IPS-NIHi7 (cell line): Measurements from ENCODE around the gene SREK1.

Experiments used
- DNase-seq: peaks from one replicate; pipeline ENCODE4 v3.0.0; 2012; ENCODE audit warnings: mixed read lengths; ENCODE audit errors: extremely low spot score

SREK1 gene

DNA sequence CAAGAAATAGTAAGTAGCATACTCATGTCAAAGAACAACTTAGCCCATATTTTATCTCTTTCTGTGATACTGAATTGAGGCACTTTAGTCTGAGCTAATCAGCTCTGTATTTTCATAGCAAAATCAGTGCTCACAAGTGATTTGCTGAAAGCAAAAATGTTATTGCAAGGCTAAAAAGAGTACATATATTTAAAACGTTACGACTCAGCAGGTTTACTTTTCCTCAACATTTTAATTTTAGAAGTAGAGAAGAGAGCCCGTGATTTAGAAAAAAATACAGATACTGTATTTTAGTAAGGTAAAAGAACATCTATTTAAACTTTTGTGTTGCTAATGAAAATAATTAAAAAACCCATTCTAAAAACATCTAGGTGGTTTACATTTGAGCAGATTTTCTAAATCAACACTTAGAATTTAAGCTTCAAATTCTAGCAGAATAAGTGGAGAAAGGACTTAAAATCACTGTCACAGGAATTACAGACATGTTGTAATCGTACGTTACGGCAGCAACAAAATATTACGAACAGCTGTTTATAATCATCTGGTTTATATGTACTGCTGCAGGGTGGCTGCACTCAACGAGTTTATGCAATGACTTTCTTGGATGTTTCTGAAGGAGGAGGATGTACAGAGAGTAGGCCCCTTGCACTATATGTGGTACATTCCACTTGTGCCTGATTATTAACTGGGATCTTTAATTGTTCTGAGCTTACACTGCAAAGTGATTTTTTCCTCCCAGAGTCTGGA, 20.1 kb downstream of the SREK1 start:
- no peak for DNase-seq

DNA sequence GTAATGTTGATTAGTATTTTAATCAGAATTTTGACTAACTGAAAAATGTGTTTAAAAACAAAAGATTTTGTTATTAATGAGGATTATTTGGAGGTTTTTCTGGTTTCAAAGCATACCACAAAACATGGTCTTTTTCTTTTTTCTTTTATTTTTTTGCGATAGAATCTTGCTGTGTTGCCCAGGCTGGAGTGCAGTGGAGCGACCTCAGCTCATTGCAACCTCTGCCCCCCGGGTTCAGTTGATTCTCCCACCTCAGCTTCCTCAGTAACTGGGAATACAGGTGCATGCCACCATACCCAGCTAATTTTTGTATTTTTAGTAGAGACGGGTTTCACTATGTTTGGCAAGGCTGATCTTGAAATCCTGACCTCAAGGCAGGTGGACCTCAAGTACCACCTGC, 24.1 kb downstream of the SREK1 start:
- DNase-seq: no peak

DNA sequence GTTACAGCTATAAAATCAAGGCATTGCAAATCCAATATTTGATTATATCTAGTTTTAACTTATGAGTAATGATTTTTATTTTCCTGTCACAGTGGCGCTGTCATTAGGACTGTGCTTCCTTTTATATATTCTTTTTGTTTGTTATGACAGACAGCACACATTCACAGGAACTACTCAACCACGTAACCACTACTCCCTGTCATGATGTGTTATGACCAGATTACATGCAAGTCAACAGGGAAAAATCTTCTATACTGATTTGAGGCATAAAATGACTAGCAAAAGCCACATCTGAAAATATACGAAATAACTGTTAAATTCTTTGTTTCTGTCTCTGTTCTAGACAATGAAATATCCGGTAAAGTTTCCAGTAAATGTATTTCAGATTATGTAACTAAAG, 25.4 kb downstream of the SREK1 start:
- DNase-seq: no peak

DNA sequence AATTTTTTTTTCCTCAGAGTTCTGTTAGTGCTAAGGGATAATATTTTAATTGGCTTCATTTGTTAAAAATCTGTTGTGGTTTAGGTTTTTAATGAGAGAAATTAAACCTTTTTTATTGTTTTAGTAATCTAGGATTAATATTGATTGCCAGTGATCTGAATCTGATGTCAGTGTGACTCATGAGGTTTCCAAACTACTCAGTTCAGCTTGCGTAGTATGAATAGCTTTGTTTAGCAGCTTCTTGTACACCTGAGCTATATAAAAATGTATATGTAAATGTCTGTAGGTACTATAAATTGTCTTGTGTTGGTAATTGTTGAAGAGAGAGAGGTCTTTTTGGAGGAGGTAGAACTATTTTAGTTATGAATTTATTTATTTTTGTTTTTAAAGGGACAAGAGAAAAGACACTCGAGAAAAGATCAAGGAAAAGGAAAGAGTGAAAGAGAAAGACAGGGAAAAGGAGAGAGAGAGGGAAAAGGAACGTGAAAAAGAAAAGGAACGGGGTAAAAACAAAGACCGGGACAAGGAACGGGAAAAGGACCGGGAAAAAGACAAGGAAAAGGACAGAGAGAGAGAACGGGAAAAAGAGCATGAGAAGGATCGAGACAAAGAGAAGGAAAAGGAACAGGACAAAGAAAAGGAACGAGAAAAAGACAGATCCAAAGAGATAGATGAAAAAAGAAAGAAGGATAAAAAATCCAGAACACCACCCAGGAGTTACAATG, 26.3 kb downstream of the SREK1 start:
- DNase-seq: no peak

DNA sequence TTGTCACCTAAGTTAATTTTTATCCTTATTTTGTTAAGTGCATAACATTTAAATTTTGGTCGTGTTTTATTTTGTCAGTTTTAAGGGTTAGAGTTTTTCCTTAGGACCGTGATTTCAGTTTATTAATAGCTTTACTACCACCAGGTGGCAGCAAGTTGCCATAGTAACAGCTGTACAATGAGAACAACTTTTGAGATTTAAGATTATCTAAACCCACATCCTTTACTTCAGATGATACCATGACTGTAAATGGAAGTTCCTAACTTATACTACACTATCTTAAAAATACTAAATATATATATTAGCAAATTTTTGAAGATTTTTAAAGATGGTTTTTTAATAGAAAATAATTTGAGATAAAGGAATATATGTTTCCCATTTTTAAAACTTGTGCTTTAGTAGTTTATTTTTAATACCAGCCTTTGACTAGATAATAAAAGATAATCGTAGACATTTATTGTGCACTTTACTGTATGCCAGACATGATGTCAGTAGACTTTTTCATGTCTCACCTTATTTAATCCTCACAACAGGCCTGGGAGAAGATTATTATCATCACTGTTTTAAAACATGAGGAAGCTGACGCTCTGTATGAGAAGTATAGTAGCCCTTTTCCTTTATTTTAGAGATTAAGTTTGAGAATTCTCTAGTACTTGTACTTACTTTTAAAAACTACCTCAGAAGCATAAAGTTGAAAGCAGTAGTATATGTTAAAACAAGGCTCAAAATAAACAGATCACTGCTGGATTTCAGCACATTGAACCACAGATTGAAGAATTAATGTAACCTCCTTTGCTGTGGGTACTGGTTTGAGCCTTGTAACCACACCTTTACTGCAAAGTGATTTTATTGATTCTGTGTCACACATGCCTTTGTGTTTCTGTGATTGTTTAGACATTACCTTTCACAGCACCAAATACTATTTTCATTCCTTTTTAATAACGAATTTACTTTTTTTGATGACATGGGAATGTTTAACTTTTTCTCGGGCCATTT, 27.5 kb downstream of the SREK1 start:
- DNase-seq: peak; percentile 21

DNA sequence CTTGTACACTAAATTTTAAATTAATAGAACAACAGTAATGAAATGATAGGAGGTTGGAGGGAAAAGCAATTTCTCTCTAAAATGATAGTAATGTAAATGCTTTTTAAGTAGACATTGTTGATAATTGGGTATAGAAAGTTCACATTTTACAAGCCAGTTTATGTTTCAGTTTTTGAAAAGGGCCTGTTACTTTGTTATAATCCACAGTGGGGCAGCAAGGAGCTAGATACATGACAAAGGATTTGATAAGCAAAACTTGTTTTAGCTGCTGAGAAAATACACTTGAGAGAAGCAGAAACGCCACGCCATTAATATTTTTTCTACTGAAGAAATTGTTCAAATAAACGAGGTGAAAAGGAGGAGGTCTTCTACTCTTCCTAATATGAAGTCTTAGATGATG, 30.2 kb downstream of the SREK1 start:
- DNase-seq: no peak

DNA sequence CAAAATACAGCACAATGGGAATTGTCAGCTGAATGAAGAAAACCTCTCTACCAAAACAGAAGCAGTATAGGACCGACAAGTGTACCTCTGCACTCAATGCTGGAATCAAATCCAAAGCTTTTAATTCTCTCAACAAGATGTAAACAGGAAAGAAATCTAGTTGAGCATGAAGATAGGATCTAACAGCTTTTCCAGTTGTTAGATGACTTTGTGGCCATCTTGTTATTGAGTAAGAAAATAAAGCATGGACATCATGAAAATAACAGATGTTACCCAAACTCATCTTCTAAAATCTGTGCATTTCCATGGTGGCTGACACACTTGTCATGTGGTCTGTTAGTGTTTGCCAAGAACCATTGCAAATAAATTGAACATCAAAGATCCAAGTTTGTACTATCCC, 34.7 kb downstream of the SREK1 start:
- no peak for DNase-seq

DNA sequence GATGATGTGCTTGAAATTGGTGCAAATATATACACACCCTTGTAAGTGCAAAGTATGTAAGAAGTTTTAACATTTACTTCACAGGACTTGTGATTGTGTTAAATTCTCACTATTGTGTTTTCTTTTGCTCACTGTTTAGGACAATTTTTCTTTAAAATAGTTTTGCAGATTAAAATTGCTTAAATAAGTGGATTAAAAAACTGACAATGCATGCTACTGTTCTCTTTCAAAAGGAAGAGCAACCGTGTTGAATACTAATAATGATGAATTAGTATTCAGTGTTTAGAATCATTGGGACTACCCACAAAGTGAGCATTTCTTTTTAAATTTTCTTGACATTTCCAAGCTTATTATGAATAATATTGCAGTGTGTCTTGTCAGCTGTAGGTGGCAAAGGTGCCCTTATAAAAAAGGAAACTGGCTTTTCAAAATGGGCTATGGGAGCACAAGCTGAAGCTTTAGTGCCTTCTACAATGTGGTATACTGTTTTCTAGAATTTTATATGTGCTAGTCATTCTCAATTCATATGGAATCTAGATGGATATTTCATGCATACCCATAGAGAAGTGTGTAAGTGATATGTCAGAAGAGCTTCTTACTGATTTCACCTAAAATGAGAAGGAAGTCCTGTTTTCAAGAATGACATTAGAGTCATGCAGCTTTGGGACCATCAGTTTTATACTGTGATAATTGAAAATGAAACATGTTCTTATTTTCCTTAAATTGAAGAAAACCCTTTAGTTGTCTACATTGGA, 35.4 kb downstream of the SREK1 start:
- no peak for DNase-seq

DNA sequence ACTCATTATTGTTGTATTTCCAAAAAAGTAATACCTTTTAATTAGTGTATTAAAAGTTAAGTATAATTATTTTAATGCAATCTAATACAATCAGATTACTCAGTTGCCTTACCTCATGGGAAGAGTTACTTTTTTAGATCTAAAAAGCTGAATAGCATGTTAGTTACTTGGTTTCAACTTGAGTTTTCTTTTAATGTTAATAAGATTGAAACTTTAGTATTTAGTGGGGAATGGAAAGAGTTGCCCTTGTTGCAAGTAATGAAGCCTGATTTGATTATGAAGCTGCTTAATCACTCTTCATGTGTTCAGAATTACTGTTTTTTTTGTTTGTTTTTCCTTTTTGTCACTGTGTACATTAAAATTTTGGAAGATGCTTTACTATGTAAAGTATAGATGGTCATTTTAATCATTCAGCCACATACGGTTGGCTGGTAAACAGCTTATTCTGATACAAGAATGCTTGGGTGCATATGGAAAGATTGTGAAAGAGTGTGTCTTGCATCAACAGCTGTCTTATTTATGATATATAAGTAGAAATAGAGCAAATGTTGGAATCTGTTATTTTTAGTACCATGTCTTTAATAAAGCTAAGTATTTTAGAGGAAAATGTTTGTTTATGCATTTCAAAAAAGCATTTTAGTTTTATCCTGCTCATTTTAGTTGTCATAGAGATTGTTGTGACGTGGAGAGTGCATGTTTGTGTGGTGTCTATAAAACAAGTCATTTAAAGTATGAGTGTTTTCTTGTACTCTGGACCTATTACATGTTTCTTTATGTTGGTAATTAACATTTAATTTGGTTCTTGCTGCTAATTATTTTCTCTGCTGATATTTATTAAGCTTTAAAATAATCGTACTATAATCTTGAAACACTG, 36.4 kb downstream of the SREK1 start:
- DNase-seq: no peak

DNA sequence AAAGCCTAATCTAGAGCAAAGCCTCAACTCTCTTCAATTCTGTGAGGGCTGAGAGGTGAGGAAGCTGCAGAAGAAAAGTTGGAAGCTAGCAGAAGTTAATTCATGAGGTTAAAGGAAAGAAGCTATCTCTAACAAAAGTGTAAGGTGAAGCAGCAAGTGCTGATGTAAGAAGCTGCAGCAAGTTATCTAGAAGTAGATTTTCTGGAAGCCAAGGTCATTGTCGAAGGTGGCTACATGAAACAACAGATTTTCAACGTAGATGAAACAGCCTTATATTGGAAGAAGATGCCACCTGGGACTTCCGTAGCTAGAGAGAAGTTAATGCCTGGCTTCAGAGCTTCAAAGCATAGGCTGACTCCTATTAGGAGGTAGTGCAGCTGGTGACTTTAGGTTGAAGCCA, 42.0 kb downstream of the SREK1 start:
- no peak for DNase-seq

DNA sequence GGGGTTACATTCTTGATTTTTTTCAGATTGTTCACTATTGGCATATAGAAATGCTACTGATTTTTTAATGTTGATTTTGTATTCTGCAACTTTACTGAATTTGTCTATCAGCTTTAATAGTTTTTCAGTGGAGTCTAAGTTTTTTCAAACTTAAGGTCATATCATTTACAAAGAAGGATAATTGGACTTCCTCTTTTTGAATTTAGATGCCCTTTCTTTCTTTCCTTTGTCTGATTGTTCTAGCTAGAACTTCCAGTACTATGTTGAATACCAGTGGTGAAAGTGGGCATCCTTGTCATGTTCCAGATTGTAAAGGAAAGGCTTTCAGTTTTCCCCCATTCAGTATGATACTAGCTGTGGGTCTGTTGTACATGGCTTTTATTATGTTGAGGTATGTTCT, 49.3 kb downstream of the SREK1 start:
- no peak for DNase-seq

DNA sequence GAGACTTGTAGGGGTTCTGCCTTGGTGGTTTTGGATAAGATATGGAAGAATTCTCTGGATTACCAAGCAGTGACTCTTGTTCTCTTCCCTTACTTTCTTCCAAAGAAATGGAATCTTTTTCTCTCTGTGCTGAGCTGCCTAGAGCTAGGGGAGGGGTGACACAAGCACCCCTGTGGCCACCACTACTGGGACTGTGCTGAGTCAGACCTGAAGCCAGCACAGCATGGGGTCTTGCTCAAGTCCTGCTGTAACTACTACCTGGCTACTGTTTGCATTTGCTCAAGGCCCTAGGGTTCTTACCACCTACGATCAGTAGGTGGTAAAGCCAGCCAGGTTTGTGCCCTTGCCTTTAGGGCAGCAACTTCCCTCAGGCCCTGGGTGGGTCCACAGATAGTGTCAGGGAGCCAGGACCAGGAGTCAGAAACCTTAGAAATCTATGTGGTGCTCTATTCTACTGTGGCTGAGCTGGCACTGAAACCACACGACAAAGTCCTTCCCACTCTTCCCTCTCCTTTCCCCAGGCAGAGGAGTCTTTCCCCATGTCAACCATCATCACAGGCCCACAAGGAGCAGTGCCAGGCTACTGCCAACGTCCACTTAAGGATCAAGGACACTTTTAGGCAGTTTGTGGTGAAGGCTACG, 53.8 kb downstream of the SREK1 start:
- no peak for DNase-seq

DNA sequence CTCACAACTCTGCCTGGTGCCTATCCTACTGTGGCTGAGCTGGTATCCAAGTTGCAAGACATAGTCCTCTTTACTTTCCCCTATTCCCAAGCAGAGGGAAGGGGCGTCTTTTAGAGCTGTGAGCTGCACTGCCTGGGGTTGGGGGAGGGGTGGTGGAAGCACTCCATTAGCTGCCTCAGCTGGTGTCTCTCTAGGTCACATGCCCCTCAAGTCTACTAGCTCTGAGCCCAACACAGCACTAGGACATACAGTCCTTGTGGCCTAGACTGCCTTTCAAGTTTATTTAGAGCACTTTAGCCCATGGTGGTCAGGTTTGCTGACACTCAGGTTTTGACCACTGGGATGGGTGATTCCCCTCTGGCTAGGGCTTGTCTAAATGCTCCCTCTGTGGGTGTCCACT, 54.7 kb downstream of the SREK1 start:
- no peak for DNase-seq

DNA sequence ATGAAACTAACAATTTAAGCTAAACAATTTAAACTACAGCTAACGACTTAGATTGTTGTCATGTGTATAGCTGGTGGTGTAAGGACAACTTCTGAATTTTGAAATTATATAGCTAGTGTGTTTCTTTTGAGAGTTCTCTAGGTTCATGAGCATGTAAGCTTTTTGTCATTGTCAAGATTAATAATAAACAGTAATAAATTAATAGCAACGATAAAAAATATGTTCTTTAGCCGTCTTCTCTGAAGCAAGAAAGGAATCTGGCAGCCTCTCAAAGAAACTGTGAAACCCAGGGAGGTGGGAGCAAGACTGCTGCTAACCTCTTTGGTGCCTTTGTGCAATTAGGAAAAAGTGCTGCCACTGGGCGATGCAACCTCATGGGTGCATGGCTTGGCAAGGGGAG, 59.4 kb downstream of the SREK1 start:
- DNase-seq: no peak

DNA sequence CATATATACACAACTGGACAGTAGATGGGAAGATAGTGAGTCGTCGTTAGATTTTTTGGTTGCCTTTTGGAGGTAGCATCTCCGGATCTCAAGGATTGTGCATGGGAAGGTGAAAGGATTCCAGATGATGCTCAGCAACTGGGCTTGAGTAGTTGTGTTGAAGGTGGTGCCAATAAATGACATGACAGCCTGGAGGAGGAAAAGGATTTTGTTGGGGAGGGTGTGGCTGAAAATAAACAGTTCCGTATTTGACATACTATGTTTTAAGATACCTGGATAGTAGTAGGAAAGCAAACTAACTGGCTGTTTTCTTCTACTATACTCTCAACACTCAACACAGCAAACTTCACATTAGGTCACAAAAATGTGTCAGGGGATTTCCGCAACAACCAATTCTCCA, 62.4 kb downstream of the SREK1 start:
- DNase-seq: no peak

DNA sequence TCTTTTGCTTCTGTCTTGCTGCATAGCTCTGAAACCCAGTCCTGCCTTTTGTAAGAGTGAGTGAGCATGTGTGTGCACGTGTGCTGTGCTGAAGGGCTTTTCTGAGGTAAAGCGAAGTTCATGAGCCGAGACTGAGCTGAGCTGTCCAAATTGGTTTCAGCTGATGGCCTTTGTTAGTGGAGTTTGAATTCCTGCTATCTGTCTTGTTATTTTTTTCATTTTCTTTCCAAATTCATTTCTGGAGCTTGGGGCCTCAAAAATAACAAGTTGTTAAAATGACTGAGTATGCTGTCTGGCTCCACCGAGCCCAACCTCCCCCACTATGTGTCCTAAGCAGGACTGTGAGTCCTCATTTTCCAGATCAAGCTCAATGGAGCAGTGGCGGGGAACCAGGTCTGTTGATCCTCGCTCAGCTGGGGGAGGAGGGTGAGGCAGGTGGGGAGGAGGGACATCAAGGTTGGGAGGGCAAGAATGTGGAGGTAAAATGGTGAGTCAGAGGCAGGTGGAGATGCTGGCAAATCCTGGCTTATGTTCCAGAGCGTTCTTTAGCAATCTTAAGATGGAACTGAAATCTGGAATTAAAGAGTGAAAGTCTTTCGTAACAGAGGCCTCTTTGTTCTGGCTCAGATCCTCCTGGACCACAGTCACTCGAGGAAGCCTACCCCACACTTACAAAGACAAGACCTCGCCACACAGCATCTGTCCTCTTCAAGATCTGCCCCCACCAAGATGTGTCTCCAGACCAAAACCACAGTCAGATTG, 63.9 kb downstream of the SREK1 start:
- DNase-seq: no peak

DNA sequence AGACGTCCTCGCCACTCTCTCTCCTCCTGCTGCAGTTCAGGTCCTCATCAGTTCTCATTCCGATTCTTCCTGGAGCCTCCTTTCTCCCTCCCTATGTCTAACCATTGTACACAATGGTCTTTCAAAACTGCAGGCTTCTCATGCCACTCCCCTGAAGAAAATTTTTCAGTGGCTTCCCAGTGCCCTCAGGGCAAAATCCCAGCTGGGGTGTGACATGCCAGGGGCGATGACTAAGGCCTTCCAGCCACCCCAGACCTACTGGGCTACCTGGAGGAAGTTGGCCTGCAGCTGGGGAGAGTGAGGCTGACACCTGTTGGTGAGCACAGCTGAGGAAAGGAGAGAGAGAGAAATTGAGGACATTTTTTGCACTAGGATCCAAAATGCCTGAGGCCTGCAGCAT, 65.2 kb downstream of the SREK1 start:
- peak; percentile 68 for DNase-seq

DNA sequence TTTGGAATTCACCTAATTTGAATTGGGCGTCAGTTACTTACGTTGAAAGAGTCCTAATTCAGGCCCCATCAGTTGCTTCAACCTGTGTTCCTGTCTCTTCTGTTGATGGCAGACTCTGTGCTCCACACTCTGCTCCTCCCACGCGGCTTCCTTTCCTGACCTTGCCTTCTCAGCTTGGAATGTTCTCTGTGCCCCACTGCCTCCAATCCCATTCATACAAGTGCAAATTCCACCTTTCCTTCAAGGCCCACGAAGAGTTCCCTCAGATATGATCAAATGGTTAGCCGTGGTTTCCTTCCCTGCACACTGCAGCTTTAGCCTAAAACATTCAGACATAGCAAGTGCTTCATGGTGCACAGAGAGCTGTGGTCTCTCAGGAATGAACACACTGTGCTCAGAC, 65.7 kb downstream of the SREK1 start:
- no peak for DNase-seq

DNA sequence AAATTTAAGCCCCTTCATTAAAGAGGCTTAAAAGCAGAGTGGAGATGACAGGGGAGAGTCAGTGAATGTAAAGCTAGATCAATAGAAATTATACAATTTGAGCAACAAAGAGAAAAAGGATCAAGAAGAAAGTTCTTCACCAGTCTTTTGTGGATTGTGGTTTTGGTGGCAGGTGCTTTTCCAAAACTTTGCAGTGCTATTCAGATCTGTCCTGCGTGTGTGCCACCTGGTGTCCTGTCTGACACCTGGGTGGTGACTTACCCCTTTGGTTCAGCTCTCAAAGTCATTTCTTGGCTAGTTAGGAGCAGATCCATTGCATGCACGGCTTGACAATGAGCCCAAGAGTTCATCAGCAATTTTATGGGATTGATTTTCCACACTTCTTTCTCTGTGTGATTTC, 69.4 kb downstream of the SREK1 start:
- no peak for DNase-seq
